Airway epithelial cell (primary cell): ENCODE results near the gene NGFR. TPM values are rescaled to one million over a fixed set of nuclear protein-coding genes. Genes with fewer than 3 reads are reported as not detected.

ENCODE experiments used
- total RNA-seq: library from RNA; depleted of rRNA; stranded (reverse); fragments of >200 nt; gene quantifications from 2 replicates; pipeline ENCODE4 v1.2.3, GENCODE V29; 2015

NGFR gene, protein sequence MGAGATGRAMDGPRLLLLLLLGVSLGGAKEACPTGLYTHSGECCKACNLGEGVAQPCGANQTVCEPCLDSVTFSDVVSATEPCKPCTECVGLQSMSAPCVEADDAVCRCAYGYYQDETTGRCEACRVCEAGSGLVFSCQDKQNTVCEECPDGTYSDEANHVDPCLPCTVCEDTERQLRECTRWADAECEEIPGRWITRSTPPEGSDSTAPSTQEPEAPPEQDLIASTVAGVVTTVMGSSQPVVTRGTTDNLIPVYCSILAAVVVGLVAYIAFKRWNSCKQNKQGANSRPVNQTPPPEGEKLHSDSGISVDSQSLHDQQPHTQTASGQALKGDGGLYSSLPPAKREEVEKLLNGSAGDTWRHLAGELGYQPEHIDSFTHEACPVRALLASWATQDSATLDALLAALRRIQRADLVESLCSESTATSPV
- total RNA-seq = 3.2 and 3.9 TPM in 2 replicates

DNA sequence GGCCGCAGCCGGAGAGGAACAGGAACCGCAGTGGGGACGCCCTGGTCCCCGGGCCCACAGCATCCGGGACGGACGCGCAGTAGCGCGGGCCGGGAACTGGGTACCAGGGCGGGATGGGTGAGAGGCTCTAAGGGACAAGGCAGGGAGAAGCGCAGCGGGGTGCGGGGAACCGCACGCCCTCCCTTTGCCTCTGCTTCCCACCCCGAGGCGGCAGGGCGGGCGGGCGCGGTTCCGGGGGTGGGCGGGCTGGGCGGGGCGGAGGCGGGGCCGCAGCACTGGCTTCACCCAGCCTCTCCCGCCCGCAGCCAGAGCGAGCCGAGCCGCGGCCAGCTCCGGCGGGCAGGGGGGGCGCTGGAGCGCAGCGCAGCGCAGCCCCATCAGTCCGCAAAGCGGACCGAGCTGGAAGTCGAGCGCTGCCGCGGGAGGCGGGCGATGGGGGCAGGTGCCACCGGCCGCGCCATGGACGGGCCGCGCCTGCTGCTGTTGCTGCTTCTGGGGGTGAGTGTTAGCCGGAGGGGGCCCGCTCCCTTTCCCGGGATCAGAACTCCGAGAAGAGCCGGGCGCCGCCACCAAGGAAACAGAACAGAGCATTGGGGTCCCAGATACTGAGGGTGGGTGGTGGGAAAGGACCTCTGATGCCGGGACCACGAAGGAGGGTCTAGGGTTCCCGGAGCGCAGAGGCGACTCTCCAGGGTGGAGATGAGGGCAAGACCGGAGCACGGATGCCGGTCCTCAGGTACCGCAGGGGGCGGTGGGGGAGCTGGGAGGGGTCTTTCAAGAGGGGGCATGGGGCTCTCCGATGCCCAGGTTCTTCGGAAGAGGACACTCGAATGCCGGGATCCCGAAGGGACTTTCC lies at the start of gene NGFR:
Gene NGFR (plus strand): TSS at position 308 of the 856 bp plus-strand sequence. CDS start 125 bp downstream, at position 433.

Other genes with a start within 250 kb of the NGFR start
- 8.0 and 9.7 TPM in 2 replicates for gene ZNF652, start 133.0 kb upstream of the NGFR start, total RNA-seq
- gene PHB1, start 80.4 kb upstream of the NGFR start, total RNA-seq = 150 and 152 TPM in 2 replicates
- gene NXPH3, start 80.6 kb downstream of the NGFR start, total RNA-seq = 0.21 and 0.23 TPM in 2 replicates
- 21.9 and 24.9 TPM in 2 replicates for gene SPOP, start 182.8 kb downstream of the NGFR start, total RNA-seq
- 50.1 and 52.7 TPM in 2 replicates for gene SLC35B1, start 212.7 kb downstream of the NGFR start, total RNA-seq